Endodermal cell (in vitro differentiated cells): ENCODE results near the gene LATS1. TPM values are rescaled to one million over a fixed set of nuclear protein-coding genes. Genes with fewer than 3 reads are reported as not detected.
A peak's percentile ranks its signal among the peaks of the same experiment; 100 is the strongest.
"Not testable (repeated sequence)": the region's sequence is repeated elsewhere in the genome, so short reads cannot be mapped to it uniquely, and the experiment has no call there.

Experiments used
- DNase-seq: peaks from one replicate; pipeline ENCODE4 v3.0.0-alpha.2; 2017
- H3K27ac ChIP-seq: 2 replicates; pipeline ENCODE4 v1.5.1; 2013; ENCODE audit warnings: mild to moderate bottlenecking, low read depth, low read length, moderate library complexity
- H3K27me3 ChIP-seq: 2 replicates; pipeline ENCODE4 v1.6.1; 2013; ENCODE audit warnings: mild to moderate bottlenecking, low read length, moderate library complexity; ENCODE audit not compliant: insufficient read depth, control insufficient read depth, poor library complexity, severe bottlenecking
- H3K36me3 ChIP-seq: 2 replicates; pipeline ENCODE4 v1.7.0; 2013; ENCODE audit warnings: mild to moderate bottlenecking, low read length, moderate library complexity; ENCODE audit not compliant: control insufficient read depth, insufficient read depth
- H3K4me1 ChIP-seq: one replicate; pipeline ENCODE4 v1.7.0; 2013; ENCODE audit warnings: low read length; ENCODE audit not compliant: control insufficient read depth, insufficient read depth
- H3K4me3 ChIP-seq: 2 replicates; pipeline ENCODE4 v1.5.1; 2013; ENCODE audit warnings: mild to moderate bottlenecking, low read length, moderate library complexity
- H3K9ac ChIP-seq: 2 replicates; pipeline ENCODE4 v1.6.1; 2013; ENCODE audit warnings: mild to moderate bottlenecking, low read length, moderate library complexity; ENCODE audit not compliant: poor library complexity, severe bottlenecking; ENCODE audit errors: extremely low read depth
- H3K9me3 ChIP-seq: 2 replicates; pipeline ENCODE4 v1.6.1; 2013; ENCODE audit warnings: mild to moderate bottlenecking, low read length, moderate library complexity; ENCODE audit not compliant: control insufficient read depth
- H3K27ac Mint-ChIP-seq: 2 replicates; pipeline ENCODE4 v1.8.0; 2020; ENCODE audit warnings: mixed read lengths
- H3K27me3 Mint-ChIP-seq: 2 replicates; pipeline ENCODE4 v1.8.0; 2021; ENCODE audit warnings: mild to moderate bottlenecking, mixed read lengths; ENCODE audit not compliant: insufficient read depth
- H3K36me3 Mint-ChIP-seq: 2 replicates; pipeline ENCODE4 v1.8.0; 2020; ENCODE audit warnings: low read depth, mixed read lengths
- H3K4me1 Mint-ChIP-seq: 2 replicates; pipeline ENCODE4 v1.8.0; 2020; ENCODE audit warnings: mixed read lengths
- H3K4me3 Mint-ChIP-seq: 2 replicates; pipeline ENCODE4 v1.8.0; 2020; ENCODE audit warnings: mild to moderate bottlenecking, moderate library complexity, mixed read lengths
- H3K9me3 Mint-ChIP-seq: 2 replicates; pipeline ENCODE4 v1.8.0; 2020; ENCODE audit warnings: mild to moderate bottlenecking, mixed read lengths
- WGBS, 2 experiments: methylation state at CpG; one replicate each; pipeline versions ENCODE4 v1.1.5 to v1.1.7; 2013; ENCODE audit warnings: missing lambda C conversion rate in 2 of 2, mixed read lengths in 1 of 2; ENCODE audit not compliant: insufficient coverage in 1 of 2, insufficient read length in 1 of 2; 5-methylcytosine and 5-hydroxymethylcytosine counted together
- total RNA-seq, 2 donors: library from RNA; stranded (reverse); fragmentation: NEBNext Ultra II Directional in 1 of 2; extraction: Animal tissue kit (Norgen Biotek cat#: 25700) in 1 of 2; gene quantifications; 2 replicates in 1 of 2; 3 replicates in 1 of 2; pipeline ENCODE4 v1.2.1, GENCODE V29; 2021
- TF ChIP-seq, protein P1 (sequence below): fragments of 200-600 bp; sonication (generic); conservative IDR thresholded peaks from 2 replicates; pipeline ENCODE4 v1.5.0; 2021; ENCODE audit warnings: antibody characterized with exemption, mild to moderate bottlenecking

The LATS1 gene
- total RNA-seq, 2 donors from 2014 or later = 33.7 to 34.7 TPM

DNA sequence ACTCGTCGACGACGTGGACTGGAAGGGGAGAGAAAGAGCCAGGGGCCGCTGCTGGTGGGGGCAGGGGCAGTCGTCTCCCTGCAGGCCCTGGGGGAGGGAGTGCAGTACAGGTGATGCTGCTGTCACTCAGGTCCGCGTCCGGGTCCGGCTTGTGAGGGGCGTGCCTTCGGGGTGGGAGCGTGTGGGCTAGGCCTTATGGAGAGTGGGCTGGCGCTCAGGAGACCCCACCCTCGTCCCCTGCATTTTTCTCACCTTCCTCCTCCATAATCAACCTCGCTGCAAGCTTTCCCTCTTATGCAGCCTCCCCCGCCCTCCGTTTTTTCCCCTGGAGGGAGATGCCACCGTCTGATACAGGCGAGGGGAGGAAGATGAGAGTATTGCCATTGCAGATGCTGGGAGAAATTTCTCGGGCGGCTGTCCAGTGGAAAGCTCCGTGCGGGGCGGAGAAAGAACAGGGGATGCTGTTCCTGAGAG, 32.3 kb upstream of the LATS1 start:
- WGBS, 2 experiments = 1% methylated on average over 24 of the region's 25 CpGs; no CpG with 5 or more reads in 1 of the 2 experiments
- Histone ChIP-seq H3K36me3 (peaks cover 6% of the 10 kb centered on the region), H3K4me3 (peak overlapping the region; percentile 90), H3K9ac (peak overlapping the region; percentile 82), H3K27me3 (no peaks in the 10 kb centered on the region), H3K4me1 (peaks cover 3% of the 10 kb centered on the region), H3K9me3 (no peaks in the 10 kb centered on the region), H3K27ac (peak overlapping the region; percentile 89)
- Mint-ChIP-seq H3K4me3 (peak overlapping the region; percentile 82), H3K27ac (peak overlapping the region; percentile 83), H3K36me3 (peaks cover 4% of the 10 kb centered on the region), H3K27me3 (no peaks in the 10 kb centered on the region), H3K9me3 (no peaks in the 10 kb centered on the region), H3K4me1 (peaks cover 16% of the 10 kb centered on the region)
- peak; percentile 91 for DNase-seq
- TF ChIP-seq, protein P1, sequence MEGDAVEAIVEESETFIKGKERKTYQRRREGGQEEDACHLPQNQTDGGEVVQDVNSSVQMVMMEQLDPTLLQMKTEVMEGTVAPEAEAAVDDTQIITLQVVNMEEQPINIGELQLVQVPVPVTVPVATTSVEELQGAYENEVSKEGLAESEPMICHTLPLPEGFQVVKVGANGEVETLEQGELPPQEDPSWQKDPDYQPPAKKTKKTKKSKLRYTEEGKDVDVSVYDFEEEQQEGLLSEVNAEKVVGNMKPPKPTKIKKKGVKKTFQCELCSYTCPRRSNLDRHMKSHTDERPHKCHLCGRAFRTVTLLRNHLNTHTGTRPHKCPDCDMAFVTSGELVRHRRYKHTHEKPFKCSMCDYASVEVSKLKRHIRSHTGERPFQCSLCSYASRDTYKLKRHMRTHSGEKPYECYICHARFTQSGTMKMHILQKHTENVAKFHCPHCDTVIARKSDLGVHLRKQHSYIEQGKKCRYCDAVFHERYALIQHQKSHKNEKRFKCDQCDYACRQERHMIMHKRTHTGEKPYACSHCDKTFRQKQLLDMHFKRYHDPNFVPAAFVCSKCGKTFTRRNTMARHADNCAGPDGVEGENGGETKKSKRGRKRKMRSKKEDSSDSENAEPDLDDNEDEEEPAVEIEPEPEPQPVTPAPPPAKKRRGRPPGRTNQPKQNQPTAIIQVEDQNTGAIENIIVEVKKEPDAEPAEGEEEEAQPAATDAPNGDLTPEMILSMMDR = no peak

DNA sequence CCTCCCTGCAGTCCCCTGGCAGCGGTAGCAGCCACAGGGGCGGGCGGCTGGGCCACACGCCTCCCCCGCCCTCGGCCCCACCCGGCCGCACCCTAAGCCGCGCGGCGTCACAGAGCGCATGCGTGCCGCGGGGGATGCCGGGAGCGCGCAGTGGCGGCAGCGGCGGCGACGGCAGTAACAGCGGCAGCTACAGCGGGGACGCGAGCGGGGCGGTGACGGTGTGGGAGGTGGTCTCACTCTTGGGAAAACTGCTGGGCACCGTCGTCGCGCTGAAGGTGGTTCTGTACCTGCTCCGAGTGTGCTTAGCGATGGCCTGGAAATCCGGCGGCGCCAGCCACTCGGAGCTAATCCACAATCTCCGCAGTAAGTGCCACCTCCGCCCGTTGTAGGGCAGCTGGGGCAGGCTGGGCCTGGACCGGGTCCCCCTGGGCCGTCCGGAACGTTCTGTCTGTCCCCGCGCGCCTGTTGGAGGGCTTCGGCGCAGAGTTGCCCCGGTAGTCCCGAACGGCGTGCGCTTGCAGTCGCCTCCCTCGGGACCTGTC, 31.8 kb upstream of the LATS1 start, which contains the start of gene PCMT1:
TSS of gene PCMT1 (plus strand) at position 148 of the 542 bp plus-strand sequence. CDS start at position 309, 161 bp downstream.
- Mint-ChIP-seq H3K4me3 (peak within 1 kb of the TSS; percentile 82), H3K27me3 (no peaks in the 10 kb centered on the region), H3K36me3 (peaks cover 4% of the 10 kb centered on the region), H3K4me1 (peaks cover 16% of the 10 kb centered on the region), H3K27ac (peak within 1 kb of the TSS; percentile 88), H3K9me3 (no peaks in the 10 kb centered on the region)
- Histone ChIP-seq H3K9ac (peak within 1 kb of the TSS; percentile 82), H3K36me3 (peaks cover 6% of the 10 kb centered on the region), H3K4me1 (peaks cover 3% of the 10 kb centered on the region), H3K4me3 (peak within 1 kb of the TSS; percentile 90), H3K27ac (peak within 1 kb of the TSS; percentile 89), H3K27me3 (no peaks in the 10 kb centered on the region), H3K9me3 (no peaks in the 10 kb centered on the region)
- DNase-seq = peak; percentile 96
- TF ChIP-seq, protein P1 = no peak
- 0% methylated on average over 7 to 60 of the region's 60 CpGs for WGBS, 2 experiments

DNA sequence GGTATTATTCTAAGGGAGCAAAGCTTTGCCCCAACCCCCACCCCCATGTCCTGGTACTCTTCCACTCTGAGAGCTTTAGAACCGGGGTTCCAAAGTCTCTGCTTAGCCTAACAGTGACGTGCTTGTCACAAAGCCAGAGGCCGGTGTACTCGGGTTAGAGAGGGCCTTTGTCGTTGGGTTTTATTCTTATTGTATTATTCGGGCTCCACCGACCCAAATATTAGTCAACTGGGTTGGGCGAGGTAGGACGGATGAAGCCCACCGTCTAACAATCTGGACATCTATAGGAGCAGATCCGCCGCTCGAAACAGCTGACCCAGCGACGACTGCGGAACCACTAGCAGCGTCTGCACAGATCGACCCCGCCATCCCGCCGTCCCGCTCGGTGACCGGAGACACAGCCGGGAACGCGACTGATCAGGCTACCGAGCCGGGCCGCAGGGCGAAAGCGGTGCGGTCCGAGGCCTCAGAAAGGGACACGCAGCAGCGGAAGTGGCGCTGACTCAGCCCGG, 31.2 kb upstream of the LATS1 start:
- H3K27ac ChIP-seq = peak overlapping the region; percentile 57
- not testable (repeated sequence) for DNase-seq
- WGBS, 2 experiments = 0 to 1% methylated on average over 17 to 23 of the region's 38 CpGs

More for the DNA sequence above, 31.2 kb upstream of the LATS1 start:
- H3K9me3 Mint-ChIP-seq, H3K27me3 ChIP-seq, H3K27me3 Mint-ChIP-seq, H3K36me3 Mint-ChIP-seq, H3K9me3 ChIP-seq, H3K9ac ChIP-seq, H3K4me1 ChIP-seq, H3K36me3 ChIP-seq: not testable (repeated sequence)
- peak overlapping the region; percentile 88 for H3K27ac Mint-ChIP-seq
- peak overlapping the region; percentile 90 for H3K4me3 ChIP-seq
- H3K4me3 Mint-ChIP-seq = peak overlapping the region; percentile 82
- H3K4me1 Mint-ChIP-seq = peaks cover 16% of the 10 kb centered on the region
